GM21390 (cell line): Measurements from ENCODE around the gene CFAP69.

Source experiments
- ATAC-seq: cut with Tn5 transposase; IDR thresholded peaks from one replicate; pipeline ENCODE4 v1.9.1; 2021; ENCODE audit not compliant: unreplicated experiment

The CFAP69 gene

GRCh38 chr7:90269163-90269562 lies 24.2 kb downstream of the CFAP69 start:
- no peak for ATAC-seq

GRCh38 chr7:90270431-90271178 lies 25.6 kb downstream of the CFAP69 start:
- no peak for ATAC-seq

GRCh38 chr7:90271753-90272152 lies 26.8 kb downstream of the CFAP69 start:
- no peak for ATAC-seq

- ATAC-seq: no peak
Observed at GRCh38 chr7:90272242-90272641, 27.3 kb downstream of the CFAP69 start.

- no peak for ATAC-seq
Observed at GRCh38 chr7:90274161-90274560, 29.2 kb downstream of the CFAP69 start.

GRCh38 chr7:90276033-90276728 lies 31.2 kb downstream of the CFAP69 start:
- no peak for ATAC-seq

GRCh38 chr7:90288154-90288553 lies 43.2 kb downstream of the CFAP69 start:
- no peak for ATAC-seq

GRCh38 chr7:90290244-90291113 lies 45.5 kb downstream of the CFAP69 start:
- no peak for ATAC-seq

- peak; percentile 85 for ATAC-seq
Observed at GRCh38 chr7:90298145-90299038, 53.4 kb downstream of the CFAP69 start.

- no peak for ATAC-seq
Observed at GRCh38 chr7:90303241-90303640, 58.3 kb downstream of the CFAP69 start.

GRCh38 chr7:90309872-90310271 lies 64.9 kb downstream of the CFAP69 start:
- no peak for ATAC-seq

GRCh38 chr7:90311175-90311574 lies 66.2 kb downstream of the CFAP69 start:
- no peak for ATAC-seq

GRCh38 chr7:90312745-90313144 lies 67.8 kb downstream of the CFAP69 start:
- no peak for ATAC-seq

GRCh38 chr7:90313907-90314306 lies 68.9 kb downstream of the CFAP69 start:
- ATAC-seq: no peak

GRCh38 chr7:90320014-90320413 lies 75.0 kb downstream of the CFAP69 start:
- ATAC-seq: no peak

GRCh38 chr7:90320418-90320800 lies 75.4 kb downstream of the CFAP69 start:
- no peak for ATAC-seq

GRCh38 chr7:90320801-90321494 lies 76.0 kb downstream of the CFAP69 start, which contains the start of gene FAM237B:
Gene FAM237B (minus strand): TSS chr7:90321304. CDS start chr7:90319748, 1,556 bp downstream.
- no peak for ATAC-seq

GRCh38 chr7:90322837-90323236 lies 77.9 kb downstream of the CFAP69 start:
- ATAC-seq: no peak

GRCh38 chr7:90326500-90326899 lies 81.5 kb downstream of the CFAP69 start:
- ATAC-seq: no peak
